HG03039 (cell line): ENCODE results near the gene PRR13.
"Not testable (repeated sequence)": the region's sequence is repeated elsewhere in the genome, so short reads cannot be mapped to it uniquely, and the experiment has no call there.

ENCODE experiments used
- ATAC-seq: cut with Tn5 transposase; IDR thresholded peaks from one replicate; pipeline ENCODE4 v1.9.1; 2021; ENCODE audit warnings: mild to moderate bottlenecking, moderate library complexity; ENCODE audit not compliant: unreplicated experiment

Gene PRR13

GRCh38 chr12:53467880-53468279 is 26.3 kb downstream of the PRR13 start:
- ATAC-seq, result no peak

- ATAC-seq, result no peak
These were observed 26.7 kb downstream of the PRR13 start for GRCh38 chr12:53468282-53468681.

GRCh38 chr12:53472056-53472582 is 30.6 kb downstream of the PRR13 start:
- ATAC-seq, result no peak

- ATAC-seq, result no peak
These were observed 32.5 kb downstream of the PRR13 start for GRCh38 chr12:53474077-53474476.

GRCh38 chr12:53474819-53475218 is 33.3 kb downstream of the PRR13 start:
- ATAC-seq, result no peak

- ATAC-seq, result no peak
These were observed 35.3 kb downstream of the PRR13 start for GRCh38 chr12:53476769-53477209.

GRCh38 chr12:53478865-53479264 is 37.3 kb downstream of the PRR13 start:
- no peak for ATAC-seq

- ATAC-seq, result no peak
These were observed 37.8 kb downstream of the PRR13 start for GRCh38 chr12:53479331-53479730.

GRCh38 chr12:53480491-53481442 is 39.2 kb downstream of the PRR13 start:
- ATAC-seq, result no peak

GRCh38 chr12:53481458-53481857 is 39.9 kb downstream of the PRR13 start:
- ATAC-seq, result not testable (repeated sequence)

- ATAC-seq, result no peak
These were observed 40.5 kb downstream of the PRR13 start for GRCh38 chr12:53481939-53482586.

- ATAC-seq, result no peak
These were observed 41.2 kb downstream of the PRR13 start for GRCh38 chr12:53482626-53483168.

GRCh38 chr12:53483225-53483978 is 41.9 kb downstream of the PRR13 start:
- no peak for ATAC-seq

GRCh38 chr12:53483979-53484377 is 42.4 kb downstream of the PRR13 start:
- ATAC-seq, result no peak

GRCh38 chr12:53484686-53485575 is 43.4 kb downstream of the PRR13 start:
- no peak for ATAC-seq

- no peak for ATAC-seq
These were observed 44.6 kb downstream of the PRR13 start for GRCh38 chr12:53485955-53486735.

- ATAC-seq, result no peak
These were observed 45.4 kb downstream of the PRR13 start for GRCh38 chr12:53486736-53487487.

GRCh38 chr12:53489242-53489864 is 47.8 kb downstream of the PRR13 start:
- ATAC-seq, result no peak
